ENCODE results near the gene PTPRN2. TPM values are rescaled to one million over a fixed set of nuclear protein-coding genes. Genes with fewer than 3 reads are reported as not detected.

PTPRN2 gene
- total RNA-seq, 1 experiment from 2014 or later, result 1.1 TPM

DNA sequence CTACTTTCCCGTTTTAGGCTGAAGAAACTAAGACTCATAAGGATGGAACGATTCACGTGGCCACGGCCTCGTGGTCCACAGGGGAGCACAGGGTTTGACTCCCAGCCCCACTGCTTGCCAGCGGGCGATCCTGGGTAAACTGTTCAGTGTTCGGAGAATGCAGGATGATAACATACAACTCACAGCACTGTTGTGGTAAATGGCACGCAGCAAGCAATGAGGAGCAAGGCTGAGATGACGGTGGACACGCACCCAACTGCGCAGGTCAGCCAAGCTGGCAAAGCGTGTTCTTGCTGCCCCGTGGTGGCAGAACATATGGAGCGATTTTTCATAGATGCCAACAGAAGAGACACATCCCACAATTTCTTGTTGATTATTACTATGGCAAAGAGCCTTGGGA lies 978.1 kb downstream of the PTPRN2 start:
- no peak overlapping the region for H3K4me3 ChIP-seq (ENCODE audit: low read depth in 2 of 2, low read length in 2 of 2)
- CTCF ChIA-PET, result no interaction called here
- no peaks in the 10 kb centered on the region for H3K9me3 ChIP-seq (ENCODE audit: control insufficient read depth, insufficient read depth, low read depth, low read length)
- intact Hi-C loops (cut with micrococcal nuclease; ENCODE audit: unreplicated experiment), result loop anchor here (2.0 kb wide), 1 partner anchor 41 kb away; no protein-coding TSS in a partner anchor
- TF ChIP-seq, protein P1, sequence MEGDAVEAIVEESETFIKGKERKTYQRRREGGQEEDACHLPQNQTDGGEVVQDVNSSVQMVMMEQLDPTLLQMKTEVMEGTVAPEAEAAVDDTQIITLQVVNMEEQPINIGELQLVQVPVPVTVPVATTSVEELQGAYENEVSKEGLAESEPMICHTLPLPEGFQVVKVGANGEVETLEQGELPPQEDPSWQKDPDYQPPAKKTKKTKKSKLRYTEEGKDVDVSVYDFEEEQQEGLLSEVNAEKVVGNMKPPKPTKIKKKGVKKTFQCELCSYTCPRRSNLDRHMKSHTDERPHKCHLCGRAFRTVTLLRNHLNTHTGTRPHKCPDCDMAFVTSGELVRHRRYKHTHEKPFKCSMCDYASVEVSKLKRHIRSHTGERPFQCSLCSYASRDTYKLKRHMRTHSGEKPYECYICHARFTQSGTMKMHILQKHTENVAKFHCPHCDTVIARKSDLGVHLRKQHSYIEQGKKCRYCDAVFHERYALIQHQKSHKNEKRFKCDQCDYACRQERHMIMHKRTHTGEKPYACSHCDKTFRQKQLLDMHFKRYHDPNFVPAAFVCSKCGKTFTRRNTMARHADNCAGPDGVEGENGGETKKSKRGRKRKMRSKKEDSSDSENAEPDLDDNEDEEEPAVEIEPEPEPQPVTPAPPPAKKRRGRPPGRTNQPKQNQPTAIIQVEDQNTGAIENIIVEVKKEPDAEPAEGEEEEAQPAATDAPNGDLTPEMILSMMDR (IDR thresholded peaks at IDR 0.05), result no peak
- TF ChIP-seq SIN3A (IDR thresholded peaks at IDR 0.05; ENCODE audit: borderline replicate concordance, insufficient read depth, low read depth, low read length), result no peak
- TF ChIP-seq, protein P2, sequence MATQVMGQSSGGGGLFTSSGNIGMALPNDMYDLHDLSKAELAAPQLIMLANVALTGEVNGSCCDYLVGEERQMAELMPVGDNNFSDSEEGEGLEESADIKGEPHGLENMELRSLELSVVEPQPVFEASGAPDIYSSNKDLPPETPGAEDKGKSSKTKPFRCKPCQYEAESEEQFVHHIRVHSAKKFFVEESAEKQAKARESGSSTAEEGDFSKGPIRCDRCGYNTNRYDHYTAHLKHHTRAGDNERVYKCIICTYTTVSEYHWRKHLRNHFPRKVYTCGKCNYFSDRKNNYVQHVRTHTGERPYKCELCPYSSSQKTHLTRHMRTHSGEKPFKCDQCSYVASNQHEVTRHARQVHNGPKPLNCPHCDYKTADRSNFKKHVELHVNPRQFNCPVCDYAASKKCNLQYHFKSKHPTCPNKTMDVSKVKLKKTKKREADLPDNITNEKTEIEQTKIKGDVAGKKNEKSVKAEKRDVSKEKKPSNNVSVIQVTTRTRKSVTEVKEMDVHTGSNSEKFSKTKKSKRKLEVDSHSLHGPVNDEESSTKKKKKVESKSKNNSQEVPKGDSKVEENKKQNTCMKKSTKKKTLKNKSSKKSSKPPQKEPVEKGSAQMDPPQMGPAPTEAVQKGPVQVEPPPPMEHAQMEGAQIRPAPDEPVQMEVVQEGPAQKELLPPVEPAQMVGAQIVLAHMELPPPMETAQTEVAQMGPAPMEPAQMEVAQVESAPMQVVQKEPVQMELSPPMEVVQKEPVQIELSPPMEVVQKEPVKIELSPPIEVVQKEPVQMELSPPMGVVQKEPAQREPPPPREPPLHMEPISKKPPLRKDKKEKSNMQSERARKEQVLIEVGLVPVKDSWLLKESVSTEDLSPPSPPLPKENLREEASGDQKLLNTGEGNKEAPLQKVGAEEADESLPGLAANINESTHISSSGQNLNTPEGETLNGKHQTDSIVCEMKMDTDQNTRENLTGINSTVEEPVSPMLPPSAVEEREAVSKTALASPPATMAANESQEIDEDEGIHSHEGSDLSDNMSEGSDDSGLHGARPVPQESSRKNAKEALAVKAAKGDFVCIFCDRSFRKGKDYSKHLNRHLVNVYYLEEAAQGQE (IDR thresholded peaks at IDR 0.05; ENCODE audit: insufficient read depth in 1 of 2, low read depth in 2 of 2, low read length in 1 of 2), result no peak
- no peak for TF ChIP-seq TCF7L2 (IDR thresholded peaks at IDR 0.05; ENCODE audit: low read depth, low read length)
- no peak for TF ChIP-seq POLR2AphosphoS5 (IDR thresholded peaks at IDR 0.05; ENCODE audit: low read depth, low read length)
- ATAC-seq (no peak), DNase-seq (ENCODE audit: low read depth, low spot score) (no peak)
- H3K27me3 ChIP-seq (ENCODE audit: control insufficient read depth, insufficient read depth, low read length), result no peaks in the 10 kb centered on the region
- H3K4me1 ChIP-seq (ENCODE audit: control insufficient read depth, insufficient read depth, low read length), result no peaks in the 10 kb centered on the region
- in situ Hi-C loops (cut with HindIII; ENCODE audit: low pct_unique_long_range_greater_than_20kb, low sequenced_read_pairs), result no loop called here
- H3K36me3 ChIP-seq (ENCODE audit: control insufficient read depth, insufficient read depth, low read length), result no peaks in the 10 kb centered on the region
- no peak overlapping the region for H3K27ac ChIP-seq (ENCODE audit: low read length)
- BruUV-seq (replicated peaks), result no TSS peak
- POLR2A ChIA-PET, result no interaction called here

DNA sequence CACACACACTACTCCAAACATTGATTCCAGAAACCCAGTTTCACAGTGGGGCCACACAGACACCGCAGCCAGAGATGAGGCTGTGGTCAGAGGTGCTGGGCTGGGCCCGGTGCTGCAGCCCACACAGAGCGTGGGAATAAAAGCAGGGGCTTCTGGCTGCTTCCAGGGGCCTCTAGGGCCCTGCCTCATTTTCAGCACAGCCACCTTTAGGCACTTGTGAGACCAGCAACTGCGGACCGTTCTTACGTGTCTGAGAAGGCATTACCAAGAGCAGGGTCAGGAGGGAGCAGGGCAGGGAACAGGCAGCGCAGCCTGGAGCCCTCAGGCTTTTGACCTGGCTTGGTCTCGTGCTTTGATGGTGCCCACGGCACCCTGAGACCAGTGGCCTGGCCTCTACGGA lies 980.4 kb downstream of the PTPRN2 start:
- CTCF ChIA-PET, result no interaction called here
- intact Hi-C loops (cut with micrococcal nuclease; ENCODE audit: unreplicated experiment) (no loop called here), in situ Hi-C loops (cut with HindIII; ENCODE audit: low pct_unique_long_range_greater_than_20kb, low sequenced_read_pairs) (no loop called here)
- POLR2A ChIA-PET, result no interaction called here
- ATAC-seq (no peak), DNase-seq (ENCODE audit: low read depth, low spot score) (no peak)
- Histone ChIP-seq H3K27me3 (ENCODE audit: control insufficient read depth, insufficient read depth, low read length) (no peaks in the 10 kb centered on the region), H3K4me1 (ENCODE audit: control insufficient read depth, insufficient read depth, low read length) (no peaks in the 10 kb centered on the region), H3K4me3 (ENCODE audit: low read depth in 2 of 2, low read length in 2 of 2) (no peak overlapping the region), H3K36me3 (ENCODE audit: control insufficient read depth, insufficient read depth, low read length) (no peaks in the 10 kb centered on the region), H3K27ac (ENCODE audit: low read length) (no peak overlapping the region), H3K9me3 (ENCODE audit: control insufficient read depth, insufficient read depth, low read depth, low read length) (no peaks in the 10 kb centered on the region)
- no TSS peak for BruUV-seq (replicated peaks)
- no peak for TF ChIP-seq POLR2AphosphoS5 (IDR thresholded peaks at IDR 0.05; ENCODE audit: low read depth, low read length)
- TF ChIP-seq TCF7L2 (IDR thresholded peaks at IDR 0.05; ENCODE audit: low read depth, low read length), result no peak

DNA sequence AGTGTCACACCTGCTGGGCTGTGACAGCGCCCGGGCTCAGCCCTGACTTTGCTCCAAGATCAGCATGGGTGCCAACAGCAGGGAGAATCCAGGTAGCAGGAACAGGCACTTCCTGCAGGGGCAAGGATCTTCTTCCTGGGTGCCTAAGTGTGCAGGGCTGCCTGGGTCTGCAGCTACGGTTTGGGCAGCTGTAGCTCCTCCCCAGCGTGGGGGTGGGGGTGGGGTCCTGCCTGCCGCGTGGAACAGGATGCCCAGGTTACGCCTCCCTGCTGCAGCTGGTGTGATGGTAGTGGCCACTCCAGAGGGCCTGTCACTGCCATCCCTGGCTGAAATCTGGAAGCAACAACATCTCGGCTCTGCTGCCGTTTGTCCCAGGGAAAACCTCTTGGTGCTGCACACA lies 981.5 kb downstream of the PTPRN2 start:
- Histone ChIP-seq H3K36me3 (ENCODE audit: control insufficient read depth, insufficient read depth, low read length) (no peaks in the 10 kb centered on the region), H3K27me3 (ENCODE audit: control insufficient read depth, insufficient read depth, low read length) (no peaks in the 10 kb centered on the region), H3K27ac (ENCODE audit: low read length) (no peak overlapping the region), H3K4me1 (ENCODE audit: control insufficient read depth, insufficient read depth, low read length) (no peaks in the 10 kb centered on the region), H3K4me3 (ENCODE audit: low read depth in 2 of 2, low read length in 2 of 2) (no peak overlapping the region), H3K9me3 (ENCODE audit: control insufficient read depth, insufficient read depth, low read depth, low read length) (no peaks in the 10 kb centered on the region)
- POLR2A ChIA-PET, result no interaction called here
- DNase-seq (ENCODE audit: low read depth, low spot score), result no peak
- CTCF ChIA-PET, result interaction anchor here (0.5 kb wide), 1 partner anchor 823 kb away, joined by 3 read pairs; no protein-coding TSS in a partner anchor
- intact Hi-C loops (cut with micrococcal nuclease; ENCODE audit: unreplicated experiment) (no loop called here), in situ Hi-C loops (cut with HindIII; ENCODE audit: low pct_unique_long_range_greater_than_20kb, low sequenced_read_pairs) (no loop called here)
- TF ChIP-seq POLR2AphosphoS5 (IDR thresholded peaks at IDR 0.05; ENCODE audit: low read depth, low read length), result no peak
- TF ChIP-seq, protein P2 (IDR thresholded peaks at IDR 0.05; ENCODE audit: insufficient read depth in 1 of 2, low read depth in 2 of 2, low read length in 1 of 2), result no peak
- no peak for ATAC-seq
- no TSS peak for BruUV-seq (replicated peaks)
